Mesenchymal stem cell (in vitro differentiated cells and primary cell): Measurements from ENCODE around the gene PRODH2.
"Not testable (repeated sequence)": the region's sequence is repeated elsewhere in the genome, so short reads cannot be mapped to it uniquely, and the experiment has no call there.

ENCODE experiments used
- DNase-seq: peaks from one replicate; pipeline ENCODE4 v3.0.0-alpha.2; 2013
- H2AFZ ChIP-seq: one replicate; pipeline ENCODE4 v1.6.1; 2013; ENCODE audit warnings: low read depth, mild to moderate bottlenecking, control low read depth, inconsistent platforms, low read length, moderate library complexity
- H2AK5ac ChIP-seq: 2 replicates; pipeline ENCODE4 v1.6.1; 2013; ENCODE audit warnings: low read length, moderate library complexity, mild to moderate bottlenecking, inconsistent platforms; ENCODE audit not compliant: severe bottlenecking
- H2BK120ac ChIP-seq: one replicate; pipeline ENCODE4 v1.6.1; 2013; ENCODE audit warnings: low read depth, mild to moderate bottlenecking, inconsistent platforms, low read length, moderate library complexity
- H2BK12ac ChIP-seq, 2 experiments: one replicate each; pipeline ENCODE4 v1.6.1; 2013; ENCODE audit warnings: inconsistent platforms in 2 of 2, low read length in 2 of 2, mild to moderate bottlenecking in 2 of 2, moderate library complexity in 2 of 2, control low read depth in 1 of 2
- H2BK15ac ChIP-seq: one replicate; pipeline ENCODE4 v1.6.1; 2013; ENCODE audit warnings: mild to moderate bottlenecking, low read depth, inconsistent platforms; ENCODE audit not compliant: poor library complexity, severe bottlenecking
- H2BK5ac ChIP-seq: 2 replicates; pipeline ENCODE4 v1.6.1; 2013; ENCODE audit warnings: low read depth, mild to moderate bottlenecking, low read length, control low read depth, inconsistent platforms; ENCODE audit not compliant: poor library complexity, severe bottlenecking
- H3K14ac ChIP-seq, 2 experiments: one replicate each; pipeline ENCODE4 v1.6.1; 2013; ENCODE audit warnings: inconsistent platforms in 2 of 2, low read length in 2 of 2, control low read depth in 1 of 2, mild to moderate bottlenecking in 1 of 2, moderate library complexity in 1 of 2
- H3K18ac ChIP-seq, 2 experiments: one replicate each; pipeline ENCODE4 v1.6.1; 2013; ENCODE audit warnings: inconsistent platforms in 2 of 2, low read length in 2 of 2, control low read depth in 1 of 2, low read depth in 1 of 2, mild to moderate bottlenecking in 1 of 2
- H3K23ac ChIP-seq, 2 experiments: one replicate each; pipeline ENCODE4 v1.6.1; 2013; ENCODE audit warnings: inconsistent platforms in 2 of 2, low read length in 2 of 2, mild to moderate bottlenecking in 2 of 2, moderate library complexity in 2 of 2, control low read depth in 1 of 2
- H3K27ac ChIP-seq: 2 replicates; pipeline ENCODE4 v1.5.1; 2013; ENCODE audit warnings: mild to moderate bottlenecking, moderate library complexity, low read length, control low read depth, inconsistent platforms; ENCODE audit not compliant: poor library complexity, severe bottlenecking
- H3K27me3 ChIP-seq, 2 experiments: 2 replicates each; pipeline versions ENCODE4 v1.6.1 to v1.7.0; 2013; ENCODE audit warnings: low read length in 2 of 2, mild to moderate bottlenecking in 2 of 2, moderate library complexity in 2 of 2, control low read depth in 1 of 2, inconsistent platforms in 1 of 2; ENCODE audit not compliant: control insufficient read depth in 1 of 2, insufficient read depth in 1 of 2
- H3K36me3 ChIP-seq, 2 experiments: 2 replicates each; pipeline versions ENCODE4 v1.6.1 to v1.7.0; 2013; ENCODE audit warnings: low read length in 2 of 2, control low read depth in 1 of 2, inconsistent platforms in 1 of 2, low read depth in 1 of 2, mild to moderate bottlenecking in 1 of 2; ENCODE audit not compliant: insufficient read depth in 2 of 2, control insufficient read depth in 1 of 2
- H3K4ac ChIP-seq, 2 experiments: one replicate each; pipeline ENCODE4 v1.6.1; 2013; ENCODE audit warnings: inconsistent platforms in 2 of 2, low read length in 2 of 2, mild to moderate bottlenecking in 2 of 2, moderate library complexity in 2 of 2, control low read depth in 1 of 2, low read depth in 1 of 2
- H3K4me1 ChIP-seq: 2 replicates; pipeline ENCODE4 v1.6.1; 2013; ENCODE audit warnings: low read depth, low read length, control low read depth; ENCODE audit not compliant: control insufficient read depth, insufficient read depth
- H3K4me2 ChIP-seq: 2 replicates; pipeline ENCODE4 v1.6.1; 2013; ENCODE audit warnings: low read length, mild to moderate bottlenecking, inconsistent platforms; ENCODE audit not compliant: poor library complexity, severe bottlenecking
- H3K4me3 ChIP-seq, 2 experiments: 2 replicates each; pipeline versions ENCODE4 v1.5.1 to v1.7.0; 2013; ENCODE audit warnings: low read length in 2 of 2, mild to moderate bottlenecking in 2 of 2, control low read depth in 1 of 2, low read depth in 1 of 2; ENCODE audit not compliant: insufficient read depth in 1 of 2
- H3K79me1 ChIP-seq: replicated peaks from 2 replicates; pipeline ENCODE4 v1.6.1; 2013; ENCODE audit warnings: mild to moderate bottlenecking, control low read depth, low read length, inconsistent platforms; ENCODE audit not compliant: poor library complexity, severe bottlenecking
- H3K9ac ChIP-seq: 2 replicates; pipeline ENCODE4 v1.7.0; 2013; ENCODE audit warnings: mild to moderate bottlenecking, low read length, moderate library complexity
- H3K9me3 ChIP-seq: 2 replicates; pipeline ENCODE4 v1.7.0; 2013; ENCODE audit warnings: mild to moderate bottlenecking, low read length; ENCODE audit not compliant: control insufficient read depth
- H4K8ac ChIP-seq: one replicate; pipeline ENCODE4 v1.6.1; 2013; ENCODE audit warnings: inconsistent platforms, mild to moderate bottlenecking, low read length, moderate library complexity
- H4K91ac ChIP-seq: one replicate; pipeline ENCODE4 v1.6.1; 2013; ENCODE audit warnings: mild to moderate bottlenecking, low read length, inconsistent platforms
- WGBS: methylation state at CpG from one replicate; pipeline ENCODE4 v1.1.7; 2013; ENCODE audit warnings: mixed read lengths; 5-methylcytosine and 5-hydroxymethylcytosine counted together

PRODH2 gene

GRCh38 chr19:35843676-35844481, 31.2 kb upstream of the PRODH2 start:
- Histone ChIP-seq H2BK12ac (no peak overlapping the region), H3K23ac (no peak overlapping the region), H3K27me3 (peaks cover 63 to 67% of the 10 kb centered on the region in 2 experiments), H3K9ac (no peak overlapping the region), H3K9me3 (peaks cover 28% of the 10 kb centered on the region), H2BK120ac (no peak overlapping the region), H3K4me3 (peak overlapping the region in 1 of 2 experiments; percentile 28), H3K79me1 (no peaks in the 10 kb centered on the region), H3K14ac (no peak overlapping the region), H3K18ac (no peak overlapping the region), H3K4me2 (no peak overlapping the region), H3K4ac (no peak overlapping the region), H2AFZ (no peak overlapping the region), H3K36me3 (no peaks in the 10 kb centered on the region), H4K8ac (no peak overlapping the region), H3K4me1 (peaks cover 15% of the 10 kb centered on the region), H2AK5ac (no peak overlapping the region), H3K27ac (no peak overlapping the region), H4K91ac (no peak overlapping the region), H2BK15ac (no peak overlapping the region), H2BK5ac (no peak overlapping the region)
- 18% methylated on average over 36 of the region's 42 CpGs for WGBS
- peak; percentile 3 for DNase-seq

GRCh38 chr19:35842666-35843272, 30.1 kb upstream of the PRODH2 start:
- Histone ChIP-seq H3K9me3 (peaks cover 29% of the 10 kb centered on the region), H3K79me1 (no peaks in the 10 kb centered on the region), H3K4me2 (no peak overlapping the region), H3K27ac (no peak overlapping the region), H3K14ac (no peak overlapping the region), H3K4me1 (peaks cover 15% of the 10 kb centered on the region), H3K9ac (no peak overlapping the region), H3K23ac (no peak overlapping the region), H4K8ac (no peak overlapping the region), H3K18ac (no peak overlapping the region), H2BK12ac (no peak overlapping the region), H2AFZ (no peak overlapping the region), H2AK5ac (no peak overlapping the region), H2BK5ac (no peak overlapping the region), H2BK15ac (no peak overlapping the region), H3K4me3 (no peak overlapping the region), H3K4ac (no peak overlapping the region), H3K36me3 (no peaks in the 10 kb centered on the region), H4K91ac (no peak overlapping the region), H3K27me3 (peaks cover 52 to 56% of the 10 kb centered on the region in 2 experiments), H2BK120ac (no peak overlapping the region)
- WGBS, result 79% methylated on average over 4 of the region's 4 CpGs
- no peak for DNase-seq

DNA sequence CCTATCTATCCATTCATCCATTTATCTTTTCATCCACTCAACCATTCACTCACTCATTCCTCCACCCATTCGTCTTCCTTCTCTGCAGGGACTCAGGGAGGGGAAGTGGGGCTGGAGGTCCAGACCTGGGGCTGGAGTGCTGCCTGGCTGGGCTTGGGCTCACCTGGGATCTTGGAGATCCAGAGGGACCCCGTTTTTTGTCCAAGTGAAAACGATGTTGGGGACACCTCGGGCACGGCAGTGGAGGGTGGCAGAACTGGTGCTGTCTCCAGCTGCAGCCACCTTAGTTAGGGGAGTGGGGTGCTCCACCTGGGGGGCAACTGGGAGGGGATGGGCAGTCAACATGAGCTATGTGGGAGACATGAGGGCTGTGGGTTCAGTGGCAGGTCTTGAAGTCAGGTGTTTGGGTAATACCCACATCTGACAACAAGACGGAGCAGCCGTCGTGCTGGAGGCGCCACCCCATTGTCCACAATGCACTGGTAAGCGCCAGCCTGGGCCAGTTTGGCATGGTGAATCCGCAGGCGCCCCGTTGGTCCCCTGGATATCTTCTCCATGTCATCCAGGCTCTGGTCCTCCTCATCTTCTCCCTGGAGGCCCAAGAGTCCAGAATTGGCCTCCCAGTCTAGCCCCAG, 29.4 kb upstream of the PRODH2 start:
- H3K4me1 ChIP-seq, result peaks cover 15% of the 10 kb centered on the region
- H2BK5ac ChIP-seq, result no peak overlapping the region
- no peak overlapping the region for H2BK12ac ChIP-seq
- H4K91ac ChIP-seq, result no peak overlapping the region
- H3K27ac ChIP-seq, result no peak overlapping the region
- peaks cover 49 to 52% of the 10 kb centered on the region in 2 experiments for H3K27me3 ChIP-seq
- H3K14ac ChIP-seq, result no peak overlapping the region
- no peak overlapping the region for H2BK120ac ChIP-seq
- no peak overlapping the region for H3K4ac ChIP-seq
- no peak overlapping the region for H3K4me2 ChIP-seq
- no peak overlapping the region for H3K4me3 ChIP-seq
- H3K23ac ChIP-seq, result no peak overlapping the region
- no peaks in the 10 kb centered on the region for H3K79me1 ChIP-seq
- no peak overlapping the region for H3K18ac ChIP-seq
- WGBS, result 72% methylated on average over 12 of the region's 13 CpGs
- peaks cover 29% of the 10 kb centered on the region for H3K9me3 ChIP-seq
- no peak overlapping the region for H3K9ac ChIP-seq
- H2AFZ ChIP-seq, result no peak overlapping the region
- H4K8ac ChIP-seq, result no peak overlapping the region
- no peak for DNase-seq
- H2BK15ac ChIP-seq, result no peak overlapping the region
- H3K36me3 ChIP-seq, result no peaks in the 10 kb centered on the region
- H2AK5ac ChIP-seq, result no peak overlapping the region

- not testable (repeated sequence) for H2BK120ac ChIP-seq, H3K4ac ChIP-seq, H2AFZ ChIP-seq, DNase-seq, H2BK15ac ChIP-seq, H2BK5ac ChIP-seq, H3K14ac ChIP-seq, H3K36me3 ChIP-seq, H3K9ac ChIP-seq, H2AK5ac ChIP-seq, H3K23ac ChIP-seq, H3K79me1 ChIP-seq, H3K4me3 ChIP-seq, H2BK12ac ChIP-seq, H3K4me1 ChIP-seq, H3K18ac ChIP-seq, H3K27ac ChIP-seq, H4K8ac ChIP-seq, H3K4me2 ChIP-seq, H4K91ac ChIP-seq
- WGBS, result 67% methylated on average over 11 of the region's 11 CpGs
- Histone ChIP-seq H3K9me3 (peaks cover 15% of the 10 kb centered on the region), H3K27me3 (peaks cover 17 to 22% of the 10 kb centered on the region in 2 experiments)
Observed at GRCh38 chr19:35836096-35836495, 23.5 kb upstream of the PRODH2 start.
